H1 (cell line): Measurements from ENCODE around the gene PBX1. TPM values are rescaled to one million over a fixed set of nuclear protein-coding genes. Genes with fewer than 3 reads are reported as not detected.

Source experiments
- CTCF ChIA-PET: fragments of 300-600 bp; sonication (Branson Sonifier 250); formaldehyde crosslinking; loops from one replicate; lab custom pipeline; 2021; ENCODE audit not compliant: partially characterized antibody; lab: Charles Lee
- POLR2A ChIA-PET: fragments of 300-600 bp; sonication (Branson Sonifier 250); formaldehyde crosslinking; loops from one replicate; lab custom pipeline; 2021; ENCODE audit warnings: inconsistent platforms; ENCODE audit not compliant: partially characterized antibody; lab: Charles Lee
- DNase-seq, 2 experiments: peaks; one replicate each; pipeline versions ENCODE4 v3.0.0 to v3.0.0-alpha.2; 2010 to 2022; ENCODE audit warnings: low spot score in 2 of 2, low read depth in 1 of 2, mixed read lengths in 1 of 2
- FAIRE-seq: peaks from 2 replicates; lab custom pipeline; 2011; peaks lifted over from hg19 to GRCh38; lab: Jason Lieb, UNC
- H2AFZ ChIP-seq: 2 replicates; pipeline ENCODE4 v1.8.1; 2012; ENCODE audit warnings: low read length, inconsistent platforms
- H2AK5ac ChIP-seq: 2 replicates; pipeline ENCODE4 v1.6.1; 2013; ENCODE audit warnings: low read depth, low read length
- H2BK120ac ChIP-seq: replicated peaks from 2 replicates; pipeline ENCODE3; 2013; ENCODE audit warnings: low read depth, low read length, inconsistent platforms
- H2BK12ac ChIP-seq: 2 replicates; pipeline ENCODE4 v1.6.1; 2013; ENCODE audit warnings: low read depth, low read length
- H2BK15ac ChIP-seq: 2 replicates; pipeline ENCODE4 v1.6.1; 2013; ENCODE audit warnings: low read length
- H2BK20ac ChIP-seq: 2 replicates; pipeline ENCODE4 v1.6.1; 2013; ENCODE audit warnings: low read length
- H2BK5ac ChIP-seq: 2 replicates; pipeline ENCODE4 v1.6.1; 2013; ENCODE audit warnings: low read depth, low read length
- H3K14ac ChIP-seq: 2 replicates; pipeline ENCODE4 v1.6.1; 2013; ENCODE audit warnings: inconsistent platforms; ENCODE audit not compliant: insufficient read length
- H3K18ac ChIP-seq: 2 replicates; pipeline ENCODE4 v1.6.1; 2013; ENCODE audit warnings: low read length; ENCODE audit errors: extremely low read depth
- H3K23ac ChIP-seq: 2 replicates; pipeline ENCODE4 v1.6.1; 2013; ENCODE audit warnings: inconsistent platforms; ENCODE audit not compliant: insufficient read length
- H3K23me2 ChIP-seq: 2 replicates; pipeline ENCODE4 v1.6.1; 2013; ENCODE audit warnings: low read depth, low read length
- H3K27ac ChIP-seq: 2 replicates; pipeline ENCODE4 v1.6.1; 2011; ENCODE audit warnings: low read depth, low read length, inconsistent platforms
- H3K27me3 ChIP-seq, 4 experiments: replicated peaks in 1 of 4; 1 replicate in 1 of 4; 2 replicates in 3 of 4; pipeline versions ENCODE4 v1.6.1 to v1.8.1; 2011 to 2013; ENCODE audit warnings: low read length in 3 of 4, mild to moderate bottlenecking in 3 of 4, inconsistent platforms in 2 of 4, mixed read lengths in 2 of 4, moderate library complexity in 1 of 4; ENCODE audit not compliant: control insufficient read depth in 3 of 4, insufficient read depth in 3 of 4; ENCODE audit errors: extremely low read depth in 1 of 4
- H3K36me3 ChIP-seq, 4 experiments: 2 replicates each; pipeline versions ENCODE4 v1.6.1 to v1.8.1; 2011 to 2013; ENCODE audit warnings: mild to moderate bottlenecking in 4 of 4, low read length in 3 of 4, moderate library complexity in 2 of 4, control low read depth in 1 of 4, inconsistent platforms in 1 of 4; ENCODE audit not compliant: insufficient read depth in 4 of 4, control insufficient read depth in 2 of 4
- H3K4ac ChIP-seq: replicated peaks from 2 replicates; pipeline ENCODE3; 2013; ENCODE audit warnings: low read length, low read depth, mixed read lengths, inconsistent platforms; ENCODE audit not compliant: insufficient read length
- H3K4me1 ChIP-seq, 4 experiments: replicated peaks in 1 of 4; 1 replicate in 1 of 4; 2 replicates in 3 of 4; pipeline versions ENCODE4 v1.6.1 to v1.8.1; 2011 to 2013; ENCODE audit warnings: low read length in 3 of 4, inconsistent platforms in 2 of 4, mixed read lengths in 1 of 4; ENCODE audit not compliant: insufficient read depth in 4 of 4, control insufficient read depth in 3 of 4
- H3K4me2 ChIP-seq, 2 experiments: 2 replicates each; pipeline versions ENCODE4 v1.6.1 to v1.8.1; 2011 to 2013; ENCODE audit warnings: low read depth in 2 of 2, low read length in 2 of 2, control low read depth in 1 of 2, inconsistent platforms in 1 of 2, mild to moderate bottlenecking in 1 of 2; ENCODE audit not compliant: insufficient read depth in 1 of 2
- H3K4me3 ChIP-seq, 4 experiments: fragments of 200-600, 300-600 bp in 1 of 4; sonication (generic), shearing (Covaris generic), sonication (Bioruptor Twin) in 1 of 4; 2 replicates each; pipeline versions ENCODE4 v1.5.1 to v1.8.1; 2011 to 2016; ENCODE audit warnings: low read length in 4 of 4, low read depth in 3 of 4, control low read depth in 2 of 4, inconsistent platforms in 2 of 4, mild to moderate bottlenecking in 2 of 4, mixed read lengths in 1 of 4, moderate library complexity in 1 of 4; ENCODE audit not compliant: insufficient read depth in 2 of 4; ENCODE audit errors: extremely low read depth in 1 of 4
- H3K56ac ChIP-seq: replicated peaks from 2 replicates; pipeline ENCODE3; 2013; ENCODE audit warnings: low read depth, mild to moderate bottlenecking, mixed read lengths, low read length, inconsistent platforms; ENCODE audit not compliant: insufficient read length
- H3K79me1 ChIP-seq: 2 replicates; pipeline ENCODE4 v1.6.1; 2013; ENCODE audit warnings: low read depth, low read length, control low read depth
- H3K79me2 ChIP-seq, 2 experiments: 2 replicates each; pipeline versions ENCODE4 v1.6.1 to v1.8.1; 2012 to 2013; ENCODE audit warnings: low read length in 2 of 2, mild to moderate bottlenecking in 2 of 2, inconsistent platforms in 1 of 2; ENCODE audit not compliant: insufficient read depth in 2 of 2, control insufficient read depth in 1 of 2
- H3K9ac ChIP-seq, 4 experiments: replicated peaks in 1 of 4; 1 replicate in 1 of 4; 2 replicates in 3 of 4; pipeline versions ENCODE4 v1.6.1 to v1.8.1; 2011 to 2013; ENCODE audit warnings: low read depth in 3 of 4, low read length in 3 of 4, control low read depth in 2 of 4, mild to moderate bottlenecking in 2 of 4, moderate library complexity in 2 of 4, inconsistent platforms in 1 of 4; ENCODE audit errors: extremely low read depth in 1 of 4
- H3K9me3 ChIP-seq, 2 experiments: 2 replicates each; pipeline versions ENCODE4 v1.6.1 to v1.8.1; 2012 to 2013; ENCODE audit warnings: mild to moderate bottlenecking in 2 of 2, moderate library complexity in 2 of 2, control low read depth in 1 of 2, inconsistent platforms in 1 of 2, low read depth in 1 of 2, low read length in 1 of 2, mixed read lengths in 1 of 2; ENCODE audit not compliant: insufficient read depth in 2 of 2
- H4K20me1 ChIP-seq, 2 experiments: replicated peaks in 1 of 2; 2 replicates each; pipeline versions ENCODE3 to v1.8.1; 2011 to 2013; ENCODE audit warnings: inconsistent platforms in 2 of 2, low read length in 2 of 2, mild to moderate bottlenecking in 1 of 2; ENCODE audit not compliant: insufficient read depth in 2 of 2, control insufficient read depth in 1 of 2
- H4K5ac ChIP-seq: 2 replicates; pipeline ENCODE4 v1.6.1; 2013; ENCODE audit warnings: low read length, low read depth, mixed read lengths, inconsistent platforms; ENCODE audit not compliant: insufficient read length
- H4K8ac ChIP-seq: 2 replicates; pipeline ENCODE4 v1.8.0; 2013; ENCODE audit warnings: mild to moderate bottlenecking, moderate library complexity, low read length, inconsistent platforms; ENCODE audit not compliant: insufficient read depth; ENCODE audit errors: extremely low read depth
- H4K91ac ChIP-seq: replicated peaks from 2 replicates; pipeline ENCODE3; 2013; ENCODE audit warnings: low read length, mixed read lengths, inconsistent platforms; ENCODE audit not compliant: insufficient read length
- BCL11A ChIP-seq, 2 experiments: IDR thresholded peaks; one replicate each; pipeline ENCODE4 v1.6.1; 2011; ENCODE audit warnings: low read depth in 2 of 2, low read length in 2 of 2, mild to moderate bottlenecking in 2 of 2
- BRCA1 ChIP-seq: IDR thresholded peaks from 2 replicates; pipeline ENCODE4 v1.6.1; 2012; ENCODE audit warnings: low read depth, low read length, improper control_type of control experiment
- CBX8 ChIP-seq: fragments of 300-800, 300-1000 bp; sonication (generic); IDR thresholded peaks from 2 replicates; pipeline ENCODE4 v1.7.1; 2016; ENCODE audit warnings: low read depth, low read length, borderline replicate concordance
- CEBPB ChIP-seq: IDR thresholded peaks from 2 replicates; pipeline ENCODE4 v1.6.1; 2012; ENCODE audit warnings: low read depth, low read length
- CREB1 ChIP-seq: IDR thresholded peaks from 2 replicates; pipeline ENCODE4 v1.6.1; 2012; ENCODE audit warnings: inconsistent platforms
- NANOG ChIP-seq: IDR thresholded peaks from 2 replicates; pipeline ENCODE4 v1.6.1; 2011; ENCODE audit warnings: low read length, low read depth, mild to moderate bottlenecking, inconsistent platforms; ENCODE audit not compliant: insufficient read depth, poor library complexity, severe bottlenecking
- RAD21 ChIP-seq, 2 experiments: IDR thresholded peaks in 1 of 2; conservative IDR thresholded peaks in 1 of 2; 2 replicates each; pipeline ENCODE4 v1.6.1; 2011; ENCODE audit warnings: low read depth in 2 of 2, low read length in 2 of 2, improper control_type of control experiment in 1 of 2, inconsistent platforms in 1 of 2, mild to moderate bottlenecking in 1 of 2, moderate library complexity in 1 of 2
- RFX5 ChIP-seq: IDR thresholded peaks from 2 replicates; pipeline ENCODE4 v1.6.1; 2011; ENCODE audit warnings: low read depth, low read length, improper control_type of control experiment, borderline replicate concordance
- SIN3A ChIP-seq, 2 experiments: IDR thresholded peaks in 1 of 2; conservative IDR thresholded peaks in 1 of 2; 2 replicates each; pipeline ENCODE4 v1.6.1; 2011 to 2012; ENCODE audit warnings: low read length in 2 of 2, improper control_type of control experiment in 1 of 2, low read depth in 1 of 2, mild to moderate bottlenecking in 1 of 2
- SP4 ChIP-seq: IDR thresholded peaks from 2 replicates; pipeline ENCODE4 v1.6.1; 2012; ENCODE audit warnings: low read length, inconsistent platforms
- SUZ12 ChIP-seq: fragments of 200-600 bp; sonication (generic); IDR thresholded peaks from 2 replicates; pipeline ENCODE4 v1.6.1; 2012; ENCODE audit warnings: mild to moderate bottlenecking, inconsistent platforms, low read length, moderate library complexity, mixed read lengths
- YY1 ChIP-seq: IDR thresholded peaks from 2 replicates; pipeline ENCODE4 v1.6.1; 2011; ENCODE audit warnings: low read depth, mild to moderate bottlenecking, low read length
- WGBS, 2 experiments: shearing (Covaris generic) in 1 of 2; methylation state at CpG; one replicate each; pipeline versions ENCODE4 v1.1.6 to v1.1.7; 2013 to 2015; ENCODE audit warnings: low lambda C conversion rate in 2 of 2, mixed read lengths in 2 of 2, inconsistent platforms in 1 of 2, low coverage in 1 of 2, missing lambda C conversion rate in 1 of 2; ENCODE audit not compliant: insufficient replicate concordance in 2 of 2, insufficient coverage in 1 of 2, insufficient read length in 1 of 2; ENCODE audit errors: extremely low coverage in 1 of 2, missing lambda C conversion rate in 1 of 2; 5-methylcytosine and 5-hydroxymethylcytosine counted together
- polyA plus RNA-seq, 7 experiments: library from polyadenylated mRNA; depleted of rRNA in 3 of 7; stranded (reverse) in 5 of 7; unstranded in 2 of 7; fragments of >200 nt in 5 of 7; fragments of 200-250 nt in 2 of 7; gene quantifications; 1 replicate in 5 of 7; 2 replicates in 1 of 7; 4 replicates in 1 of 7; pipeline versions ENCODE4 v1.2.1 to v1.2.3, GENCODE V29; 2011 to 2013; ENCODE audit warnings: missing spikeins in 2 of 7, mixed read lengths in 2 of 7
- total RNA-seq: library from RNA; stranded (reverse); fragmentation: NEBNext Ultra II Directional; extraction: Animal tissue kit (Norgen Biotek cat#: 25700); gene quantifications from 2 replicates; pipeline ENCODE4 v1.2.1, GENCODE V29; 2021
- TF ChIP-seq, protein P1 (sequence below): IDR thresholded peaks from 2 replicates; pipeline ENCODE4 v1.6.1; 2012; ENCODE audit warnings: inconsistent platforms

PBX1 gene
- total and polyA plus RNA-seq, 2 of the 8 experiments (the other 6 are each of a cell fraction or from before 2014, with no cell fraction given) = 87.4 to 124 TPM

DNA sequence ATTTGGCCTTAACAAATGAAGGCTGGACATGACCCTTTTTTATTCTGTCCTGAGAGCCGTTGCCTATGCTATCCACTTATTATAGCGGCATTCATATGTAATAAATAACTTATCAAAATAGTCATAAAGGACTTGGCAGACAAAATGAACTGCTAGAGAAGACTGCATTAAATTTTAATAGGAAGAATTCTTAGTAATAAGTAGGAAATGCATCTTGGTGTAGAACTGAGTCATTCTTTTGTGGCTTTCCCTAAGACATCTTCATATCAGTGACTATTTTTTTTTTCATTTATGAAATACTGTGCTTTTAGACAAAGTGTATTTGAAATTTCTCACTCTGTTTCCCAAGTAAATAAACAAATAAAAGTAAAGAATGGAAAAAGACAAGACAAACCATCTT, 45.6 kb downstream of the PBX1 start:
- Histone ChIP-seq H3K79me2 (peaks cover 7 to 74% of the 10 kb centered on the region in 2 experiments; a peak in 3 of 4 replicates), H2BK15ac (no peak overlapping the region), H3K9ac (no peak overlapping the region), H3K4me3 (peak overlapping the region in 1 of 4 experiments; percentile 34; a peak in 1 of 8 replicates), H3K4ac (no peak overlapping the region), H2AFZ (no peak overlapping the region), H3K23me2 (no peaks in the 10 kb centered on the region; the same call in 1 of the 2 replicates), H2BK20ac (no peak overlapping the region), H3K36me3 (peaks cover 0 to 10% (median 4%) of the 10 kb centered on the region in 4 experiments; a peak in 4 of 8 replicates), H4K91ac (no peak overlapping the region), H3K9me3 (no peaks in the 10 kb centered on the region), H3K4me1 (peaks cover 18 to 47% (median 42%) of the 10 kb centered on the region in 4 experiments), H3K27me3 (no peaks in the 10 kb centered on the region), H3K27ac (no peak overlapping the region), H2BK12ac (no peak overlapping the region), H2BK120ac (no peak overlapping the region), H3K14ac (no peak overlapping the region), H3K4me2 (peak overlapping the region in 1 of 2 experiments; percentile 21; a peak in 2 of 4 replicates), H3K18ac (no peak overlapping the region; the same call in 1 of the 2 replicates), H4K20me1 (peaks cover 13 to 17% of the 10 kb centered on the region in 2 experiments), H3K79me1 (no peaks in the 10 kb centered on the region; the same call in 1 of the 2 replicates), H3K23ac (no peak overlapping the region), H4K8ac (no peak overlapping the region), H2BK5ac (no peak overlapping the region), H2AK5ac (no peak overlapping the region), H4K5ac (no peak overlapping the region), H3K56ac (no peak overlapping the region)
- CTCF ChIA-PET = interaction anchor here (0.7 to 1.0 kb wide), 2 partner anchors 23 to 182 kb away, joined by 3 read pairs; no protein-coding TSS in a partner anchor
- no peak for FAIRE-seq
- POLR2A ChIA-PET = interaction anchor here (0.6 kb wide), 1 partner anchor 15 kb away, joined by 3 read pairs; no protein-coding TSS in a partner anchor
- DNase-seq = no peak
- 69% methylated on average over 2 of the region's 2 CpGs; no CpG with 5 or more reads in 1 of the 2 experiments for WGBS, 2 experiments
- TF ChIP-seq, protein P1, sequence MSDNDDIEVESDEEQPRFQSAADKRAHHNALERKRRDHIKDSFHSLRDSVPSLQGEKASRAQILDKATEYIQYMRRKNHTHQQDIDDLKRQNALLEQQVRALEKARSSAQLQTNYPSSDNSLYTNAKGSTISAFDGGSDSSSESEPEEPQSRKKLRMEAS = no peak
- TF ChIP-seq RFX5 = no peak
- TF ChIP-seq SP4 = no peak
- no peak for TF ChIP-seq BCL11A (IDR thresholded peaks at IDR 0.05; ENCODE audit: low read depth in 2 of 2, low read length in 2 of 2)
- TF ChIP-seq SUZ12 = no peak
- no peak for TF ChIP-seq BRCA1
- no peak for TF ChIP-seq SIN3A (conservative IDR thresholded peaks at IDR 0.05 in 1 of 2, IDR thresholded peaks at IDR 0.05 in 1 of 2; ENCODE audit: low read depth in 1 of 2, low read length in 2 of 2)
- no peak for TF ChIP-seq YY1
- TF ChIP-seq CEBPB = no peak
- TF ChIP-seq CREB1 = no peak
- no peak for TF ChIP-seq RAD21 (IDR thresholded peaks at IDR 0.05 in 1 of 2, conservative IDR thresholded peaks at IDR 0.05 in 1 of 2; ENCODE audit: low read depth in 2 of 2, low read length in 2 of 2)
- TF ChIP-seq CBX8 = no peak
- no peak for TF ChIP-seq NANOG
